WTC11 (cell line): Measurements from ENCODE around the gene CYP2B6. TPM values are rescaled to one million over a fixed set of nuclear protein-coding genes. Genes with fewer than 3 reads are reported as not detected.
"Not testable (repeated sequence)": the region's sequence is repeated elsewhere in the genome, so short reads cannot be mapped to it uniquely, and the experiment has no call there.

Source experiments
- ATAC-seq: fragments of 200-7000 bp; cut with Tn5 transposase; 2 replicates; pipeline ENCODE4 v1.10.0; 2021; ENCODE audit warnings: mild to moderate bottlenecking, moderate library complexity
- CTCF ChIA-PET: fragments of 300-600 bp; sonication (Branson Sonifier 250); formaldehyde crosslinking; loops from one replicate; lab custom pipeline; 2021; ENCODE audit warnings: antibody characterized with exemption; lab: Charles Lee
- POLR2A ChIA-PET: fragments of 350-600 bp; sonication (Branson Sonifier 250); formaldehyde crosslinking; loops from one replicate; lab custom pipeline; 2021; ENCODE audit warnings: antibody characterized with exemption; lab: Charles Lee
- DNase-seq: peaks from one replicate; pipeline ENCODE4 v3.0.0; 2021; ENCODE audit warnings: low spot score
- H3K27ac Mint-ChIP-seq: 2 replicates; pipeline ENCODE4 v1.8.0; 2021; ENCODE audit warnings: mixed read lengths
- H3K27me3 Mint-ChIP-seq: 2 replicates; pipeline ENCODE4 v1.8.0; 2021; ENCODE audit warnings: low read depth, mild to moderate bottlenecking, moderate library complexity, mixed read lengths
- H3K36me3 Mint-ChIP-seq: 2 replicates; pipeline ENCODE4 v1.8.0; 2021; ENCODE audit warnings: mixed read lengths
- H3K4me1 Mint-ChIP-seq: 2 replicates; pipeline ENCODE4 v1.8.0; 2022; ENCODE audit warnings: mixed read lengths
- H3K4me3 Mint-ChIP-seq: 2 replicates; pipeline ENCODE4 v1.8.0; 2021; ENCODE audit warnings: mild to moderate bottlenecking, moderate library complexity, mixed read lengths
- H3K9me3 Mint-ChIP-seq: 2 replicates; pipeline ENCODE4 v1.8.0; 2021; ENCODE audit warnings: mixed read lengths
- ATF3 ChIP-seq: sonication (generic); formaldehyde crosslinking; conservative IDR thresholded peaks from 2 replicates; pipeline ENCODE4 v1.8.1; 2022; ENCODE audit warnings: mild to moderate bottlenecking, missing genetic modification reagents
- ATF6 ChIP-seq: sonication (generic); formaldehyde crosslinking; IDR thresholded peaks from 2 replicates; pipeline ENCODE4 v1.8.1; 2023; ENCODE audit warnings: mild to moderate bottlenecking, missing genetic modification reagents
- E2F4 ChIP-seq: sonication (generic); formaldehyde crosslinking; IDR thresholded peaks from 2 replicates; pipeline ENCODE4 v1.8.1; 2022; ENCODE audit warnings: low read depth, mild to moderate bottlenecking, moderate library complexity, missing genetic modification reagents, borderline replicate concordance
- ETV6 ChIP-seq: sonication (generic); formaldehyde crosslinking; IDR thresholded peaks from 2 replicates; pipeline ENCODE4 v1.8.1; 2022; ENCODE audit warnings: mild to moderate bottlenecking, missing genetic modification reagents
- FOXK1 ChIP-seq: sonication (generic); formaldehyde crosslinking; IDR thresholded peaks from 2 replicates; pipeline ENCODE4 v1.8.0; 2022; ENCODE audit warnings: mild to moderate bottlenecking, moderate library complexity, missing genetic modification reagents
- HMGA2 ChIP-seq: fragments of 250-450 bp; sonication (Bioruptor Pico); IDR thresholded peaks from 2 replicates; pipeline ENCODE4 v1.4.0; 2021; ENCODE audit warnings: mild to moderate bottlenecking, moderate library complexity
- IRF2 ChIP-seq: sonication (generic); formaldehyde crosslinking; IDR thresholded peaks from 2 replicates; pipeline ENCODE4 v1.8.0; 2022; ENCODE audit warnings: low read depth, missing genetic modification reagents, borderline replicate concordance
- MXD4 ChIP-seq: fragments of 250-450 bp; sonication (Bioruptor Pico); IDR thresholded peaks from 2 replicates; pipeline ENCODE4 v1.8.0; 2021; ENCODE audit warnings: mild to moderate bottlenecking, moderate library complexity, borderline replicate concordance
- NFE2L1 ChIP-seq: sonication (generic); formaldehyde crosslinking; IDR thresholded peaks from 2 replicates; pipeline ENCODE4 v1.8.1; 2023; ENCODE audit warnings: missing genetic modification reagents
- NFYB ChIP-seq: sonication (generic); formaldehyde crosslinking; conservative IDR thresholded peaks from 2 replicates; pipeline ENCODE4 v1.8.0; 2022; ENCODE audit warnings: low read depth, missing genetic modification reagents
- NR3C1 ChIP-seq: sonication (generic); formaldehyde crosslinking; conservative IDR thresholded peaks from 2 replicates; pipeline ENCODE4 v1.8.1; 2023; ENCODE audit warnings: low read depth, mild to moderate bottlenecking, missing genetic modification reagents
- OVOL2 ChIP-seq: fragments of 250-450 bp; sonication (Bioruptor Pico); IDR thresholded peaks from 2 replicates; pipeline ENCODE4 v1.9.0; 2021; ENCODE audit warnings: mild to moderate bottlenecking, borderline replicate concordance
- RELA ChIP-seq: sonication (generic); formaldehyde crosslinking; IDR thresholded peaks from 2 replicates; pipeline ENCODE4 v1.8.1; 2022; ENCODE audit warnings: missing genetic modification reagents, mild to moderate bottlenecking, borderline replicate concordance
- SOX15 ChIP-seq: fragments of 250-450 bp; sonication (Bioruptor Pico); IDR thresholded peaks from 2 replicates; pipeline ENCODE4 v1.9.0; 2021; ENCODE audit warnings: mild to moderate bottlenecking
- ZBTB43 ChIP-seq: sonication (generic); formaldehyde crosslinking; IDR thresholded peaks from 2 replicates; pipeline ENCODE4 v1.8.1; 2023; ENCODE audit warnings: mild to moderate bottlenecking, missing genetic modification reagents
- ZNF423 ChIP-seq: fragments of 250-450 bp; sonication (Bioruptor Pico); IDR thresholded peaks from 2 replicates; pipeline ENCODE4 v2.1.2; 2022; ENCODE audit warnings: mild to moderate bottlenecking, moderate library complexity
- total RNA-seq: library from RNA; stranded (reverse); gene quantifications from 3 replicates; pipeline ENCODE4 v1.2.3, GENCODE V29; 2021
- TF ChIP-seq, protein P1 (sequence below): sonication (generic); formaldehyde crosslinking; IDR thresholded peaks from 2 replicates; pipeline ENCODE4 v1.8.1; 2022; ENCODE audit warnings: low read depth, missing genetic modification reagents, borderline replicate concordance
- TF ChIP-seq, protein P2 (sequence below): fragments of 200-600 bp; IDR thresholded peaks from 2 replicates; pipeline ENCODE4 v1.8.0; 2022; ENCODE audit warnings: antibody characterized with exemption
- TF ChIP-seq, protein P3 (sequence below): fragments of 250-450 bp; sonication (Bioruptor Pico); IDR thresholded peaks from 2 replicates; pipeline ENCODE4 v1.9.0; 2021; ENCODE audit warnings: mild to moderate bottlenecking
- TF ChIP-seq, protein P4 (sequence below): sonication (generic); formaldehyde crosslinking; IDR thresholded peaks from 2 replicates; pipeline ENCODE4 v1.8.0; 2022; ENCODE audit warnings: mild to moderate bottlenecking, missing genetic modification reagents

Gene CYP2B6
- total RNA-seq, 1 experiment from 2014 or later = 10.3 TPM

DNA sequence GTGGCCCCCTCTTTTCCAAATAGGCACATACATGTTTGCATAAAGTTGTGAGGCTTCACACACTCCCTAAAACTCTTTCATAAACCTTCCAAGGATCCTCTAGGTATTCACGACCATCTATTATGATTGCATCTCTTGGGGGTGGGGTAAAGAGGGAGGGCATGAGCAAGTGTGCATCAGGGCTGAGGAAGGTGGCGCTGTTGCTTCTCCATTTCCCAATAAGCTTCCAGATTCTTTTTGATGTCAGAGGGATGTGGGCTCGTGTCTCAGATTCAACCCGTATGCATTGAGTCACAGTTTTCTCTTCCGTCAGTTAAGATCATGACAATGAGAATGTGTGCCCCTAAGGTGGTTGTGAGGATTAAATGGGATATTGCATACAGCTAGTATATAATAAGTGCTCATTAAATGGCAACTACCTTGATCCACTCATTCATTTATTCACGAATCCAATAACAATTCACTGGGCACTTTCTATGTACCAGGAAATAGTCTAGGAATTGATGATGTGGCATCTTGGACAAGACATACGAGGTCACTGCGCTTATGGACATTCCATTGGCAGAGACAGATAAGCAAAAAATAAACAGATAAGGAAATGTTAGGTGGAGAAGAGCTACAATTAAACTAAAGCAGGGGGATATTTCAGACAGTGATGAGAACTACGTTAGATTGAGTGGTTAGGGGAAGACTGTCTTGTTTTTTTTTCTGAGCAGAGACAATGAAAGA, 10.3 kb downstream of the CYP2B6 start (continued):
- no peak for TF ChIP-seq NR3C1 (CRISPR knock-in tag)
- no peak for TF ChIP-seq MXD4
- TF ChIP-seq OVOL2 = no peak
- no peak for TF ChIP-seq IRF2
- TF ChIP-seq E2F4 (CRISPR knock-in tag) = no peak
- TF ChIP-seq NFE2L1 (CRISPR knock-in tag) = no peak
- TF ChIP-seq, protein P1, sequence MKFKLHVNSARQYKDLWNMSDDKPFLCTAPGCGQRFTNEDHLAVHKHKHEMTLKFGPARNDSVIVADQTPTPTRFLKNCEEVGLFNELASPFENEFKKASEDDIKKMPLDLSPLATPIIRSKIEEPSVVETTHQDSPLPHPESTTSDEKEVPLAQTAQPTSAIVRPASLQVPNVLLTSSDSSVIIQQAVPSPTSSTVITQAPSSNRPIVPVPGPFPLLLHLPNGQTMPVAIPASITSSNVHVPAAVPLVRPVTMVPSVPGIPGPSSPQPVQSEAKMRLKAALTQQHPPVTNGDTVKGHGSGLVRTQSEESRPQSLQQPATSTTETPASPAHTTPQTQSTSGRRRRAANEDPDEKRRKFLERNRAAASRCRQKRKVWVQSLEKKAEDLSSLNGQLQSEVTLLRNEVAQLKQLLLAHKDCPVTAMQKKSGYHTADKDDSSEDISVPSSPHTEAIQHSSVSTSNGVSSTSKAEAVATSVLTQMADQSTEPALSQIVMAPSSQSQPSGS = no peak
- TF ChIP-seq, protein P2, sequence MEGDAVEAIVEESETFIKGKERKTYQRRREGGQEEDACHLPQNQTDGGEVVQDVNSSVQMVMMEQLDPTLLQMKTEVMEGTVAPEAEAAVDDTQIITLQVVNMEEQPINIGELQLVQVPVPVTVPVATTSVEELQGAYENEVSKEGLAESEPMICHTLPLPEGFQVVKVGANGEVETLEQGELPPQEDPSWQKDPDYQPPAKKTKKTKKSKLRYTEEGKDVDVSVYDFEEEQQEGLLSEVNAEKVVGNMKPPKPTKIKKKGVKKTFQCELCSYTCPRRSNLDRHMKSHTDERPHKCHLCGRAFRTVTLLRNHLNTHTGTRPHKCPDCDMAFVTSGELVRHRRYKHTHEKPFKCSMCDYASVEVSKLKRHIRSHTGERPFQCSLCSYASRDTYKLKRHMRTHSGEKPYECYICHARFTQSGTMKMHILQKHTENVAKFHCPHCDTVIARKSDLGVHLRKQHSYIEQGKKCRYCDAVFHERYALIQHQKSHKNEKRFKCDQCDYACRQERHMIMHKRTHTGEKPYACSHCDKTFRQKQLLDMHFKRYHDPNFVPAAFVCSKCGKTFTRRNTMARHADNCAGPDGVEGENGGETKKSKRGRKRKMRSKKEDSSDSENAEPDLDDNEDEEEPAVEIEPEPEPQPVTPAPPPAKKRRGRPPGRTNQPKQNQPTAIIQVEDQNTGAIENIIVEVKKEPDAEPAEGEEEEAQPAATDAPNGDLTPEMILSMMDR = no peak
- TF ChIP-seq, protein P3, sequence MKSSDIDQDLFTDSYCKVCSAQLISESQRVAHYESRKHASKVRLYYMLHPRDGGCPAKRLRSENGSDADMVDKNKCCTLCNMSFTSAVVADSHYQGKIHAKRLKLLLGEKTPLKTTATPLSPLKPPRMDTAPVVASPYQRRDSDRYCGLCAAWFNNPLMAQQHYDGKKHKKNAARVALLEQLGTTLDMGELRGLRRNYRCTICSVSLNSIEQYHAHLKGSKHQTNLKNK (CRISPR knock-in tag) = no peak
- TF ChIP-seq ETV6 (CRISPR knock-in tag) = no peak
- TF ChIP-seq, all 79 proteins: peak for 0

DNA sequence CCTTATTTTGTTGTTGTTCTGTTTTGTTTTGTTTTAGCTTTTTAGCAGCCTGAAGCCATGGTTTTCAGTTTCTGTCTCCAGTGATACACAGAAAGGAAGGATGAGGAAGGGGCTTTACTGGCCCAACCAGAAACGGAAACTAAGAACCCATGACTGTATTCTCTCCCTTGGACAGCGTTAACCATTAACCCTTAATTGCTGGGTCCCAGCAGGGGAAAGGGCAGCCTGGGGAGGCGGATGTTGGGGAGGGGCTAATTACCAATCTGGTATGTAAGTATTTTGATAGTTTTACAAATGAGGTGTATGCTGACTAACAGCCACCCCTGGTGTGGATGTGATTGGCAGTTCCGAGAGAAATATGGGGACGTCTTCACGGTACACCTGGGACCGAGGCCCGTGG, 12.6 kb downstream of the CYP2B6 start:
- H3K36me3 Mint-ChIP-seq = peaks cover 23% of the 10 kb centered on the region
- DNase-seq, H3K4me3 Mint-ChIP-seq, POLR2A ChIA-PET, H3K27me3 Mint-ChIP-seq: not testable (repeated sequence)
- 0 out of 2 replicates have a peak, but pooled peaks have one; percentile 27 for TF ChIP-seq ZNF423 (CRISPR knock-in tag)
- H3K9me3 Mint-ChIP-seq = peaks cover 22% of the 10 kb centered on the region
- peaks cover 45% of the 10 kb centered on the region for H3K4me1 Mint-ChIP-seq
- CTCF ChIA-PET = interaction anchor here (1.1 kb wide), 1 partner anchor 141 kb away, joined by 3 read pairs; no protein-coding TSS in a partner anchor
- ATAC-seq = peak; percentile 55
- peak overlapping the region; percentile 39 for H3K27ac Mint-ChIP-seq

DNA sequence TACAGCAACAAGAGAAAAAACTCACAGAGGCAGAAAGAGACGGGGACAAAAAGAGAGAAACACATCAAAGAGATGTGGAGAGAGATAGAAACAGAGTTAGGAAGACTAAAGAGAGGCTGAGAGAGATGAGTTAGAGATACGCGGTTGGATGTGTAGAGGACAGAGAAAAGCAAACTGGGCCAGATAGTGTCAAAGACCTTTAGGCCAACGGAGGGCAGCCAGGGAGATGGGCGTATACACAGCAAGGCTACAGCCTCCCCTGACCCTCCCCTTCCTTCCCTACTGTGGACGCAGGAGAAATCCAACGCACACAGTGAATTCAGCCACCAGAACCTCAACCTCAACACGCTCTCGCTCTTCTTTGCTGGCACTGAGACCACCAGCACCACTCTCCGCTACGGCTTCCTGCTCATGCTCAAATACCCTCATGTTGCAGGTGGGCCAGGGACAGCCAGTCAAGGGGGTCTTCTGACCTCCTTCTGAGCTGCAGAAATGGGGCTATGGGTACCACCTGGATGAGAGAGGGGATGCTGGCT, 18.7 kb downstream of the CYP2B6 start:
- H3K9me3 Mint-ChIP-seq = peaks cover 8% of the 10 kb centered on the region
- ChIA-PET CTCF (no interaction called here), POLR2A (no interaction called here)
- H3K36me3 Mint-ChIP-seq = peaks cover 24% of the 10 kb centered on the region
- no peak overlapping the region for H3K27ac Mint-ChIP-seq
- DNase-seq (no peak), ATAC-seq (no peak)
- H3K4me3 Mint-ChIP-seq = no peak overlapping the region
- peaks cover 18% of the 10 kb centered on the region for H3K4me1 Mint-ChIP-seq
- H3K27me3 Mint-ChIP-seq = peaks cover 8% of the 10 kb centered on the region
- TF ChIP-seq ATF6 (CRISPR knock-in tag) (no peak), NFYB (no peak), ZBTB43 (CRISPR knock-in tag) (no peak), SOX15 (no peak), ATF3 (no peak), FOXK1 (CRISPR knock-in tag) (no peak), HMGA2 (no peak), RELA (no peak)
- TF ChIP-seq, protein P4, sequence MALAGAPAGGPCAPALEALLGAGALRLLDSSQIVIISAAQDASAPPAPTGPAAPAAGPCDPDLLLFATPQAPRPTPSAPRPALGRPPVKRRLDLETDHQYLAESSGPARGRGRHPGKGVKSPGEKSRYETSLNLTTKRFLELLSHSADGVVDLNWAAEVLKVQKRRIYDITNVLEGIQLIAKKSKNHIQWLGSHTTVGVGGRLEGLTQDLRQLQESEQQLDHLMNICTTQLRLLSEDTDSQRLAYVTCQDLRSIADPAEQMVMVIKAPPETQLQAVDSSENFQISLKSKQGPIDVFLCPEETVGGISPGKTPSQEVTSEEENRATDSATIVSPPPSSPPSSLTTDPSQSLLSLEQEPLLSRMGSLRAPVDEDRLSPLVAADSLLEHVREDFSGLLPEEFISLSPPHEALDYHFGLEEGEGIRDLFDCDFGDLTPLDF (CRISPR knock-in tag) = no peak
